Activated naive CD8-positive, alpha-beta T cell treated with anti-CD3 and anti-CD28 coated beads for 36 hours (primary cell): Measurements from ENCODE around the gene ELOVL1. TPM values are rescaled to one million over a fixed set of nuclear protein-coding genes. Genes with fewer than 3 reads are reported as not detected.

Experiments used
- DNase-seq: peaks from one replicate; pipeline ENCODE4 v3.0.0; 2021
- H3K27ac Mint-ChIP-seq: one replicate; pipeline ENCODE4 v1.8.0; 2022; ENCODE audit warnings: mild to moderate bottlenecking, moderate library complexity, mixed read lengths
- H3K27me3 Mint-ChIP-seq: one replicate; pipeline ENCODE4 v1.8.0; 2022; ENCODE audit warnings: mild to moderate bottlenecking, mixed read lengths
- H3K36me3 Mint-ChIP-seq: one replicate; pipeline ENCODE4 v1.8.0; 2021; ENCODE audit warnings: mild to moderate bottlenecking, mixed read lengths
- H3K4me1 Mint-ChIP-seq: one replicate; pipeline ENCODE4 v1.8.0; 2021; ENCODE audit warnings: mixed read lengths
- H3K4me3 Mint-ChIP-seq: one replicate; pipeline ENCODE4 v1.8.0; 2022; ENCODE audit warnings: mild to moderate bottlenecking, moderate library complexity, mixed read lengths
- H3K9me3 Mint-ChIP-seq: one replicate; pipeline ENCODE4 v1.8.0; 2022; ENCODE audit warnings: mixed read lengths
- total RNA-seq, 2 experiments: library from RNA; stranded (reverse); gene quantifications; one replicate each; pipeline ENCODE4 v1.2.3, GENCODE V29; 2021

ELOVL1 gene
- total RNA-seq, 2 experiments from 2014 or later: 66.9 to 67.4 TPM

- no peak overlapping the region for H3K4me3 Mint-ChIP-seq
- H3K4me1 Mint-ChIP-seq: no peaks in the 10 kb centered on the region
- no peak overlapping the region for H3K27ac Mint-ChIP-seq
- DNase-seq: no peak
- H3K36me3 Mint-ChIP-seq: no peaks in the 10 kb centered on the region
- H3K27me3 Mint-ChIP-seq: no peaks in the 10 kb centered on the region
- H3K9me3 Mint-ChIP-seq: no peaks in the 10 kb centered on the region
These were observed 51.7 kb downstream of the ELOVL1 start for GRCh38 chr1:43315963-43316737.

- H3K9me3 Mint-ChIP-seq: no peaks in the 10 kb centered on the region
These were observed 52.3 kb downstream of the ELOVL1 start for GRCh38 chr1:43315481-43315880.

GRCh38 chr1:43314233-43314632, 53.6 kb downstream of the ELOVL1 start:
- Mint-ChIP-seq H3K4me1 (no peaks in the 10 kb centered on the region), H3K36me3 (no peaks in the 10 kb centered on the region), H3K9me3 (no peaks in the 10 kb centered on the region), H3K4me3 (no peak overlapping the region), H3K27ac (no peak overlapping the region), H3K27me3 (no peaks in the 10 kb centered on the region)
- no peak for DNase-seq

More at GRCh38 chr1:43315481-43315880, 52.3 kb downstream of the ELOVL1 start:
- Mint-ChIP-seq H3K36me3 (no peaks in the 10 kb centered on the region), H3K4me3 (no peak overlapping the region), H3K27me3 (no peaks in the 10 kb centered on the region), H3K4me1 (no peaks in the 10 kb centered on the region), H3K27ac (no peak overlapping the region)
- DNase-seq: no peak

GRCh38 chr1:43313771-43314170, 54.0 kb downstream of the ELOVL1 start:
- no peak for DNase-seq
- Mint-ChIP-seq H3K36me3 (no peaks in the 10 kb centered on the region), H3K4me1 (no peaks in the 10 kb centered on the region), H3K9me3 (no peaks in the 10 kb centered on the region), H3K4me3 (no peak overlapping the region), H3K27me3 (no peaks in the 10 kb centered on the region), H3K27ac (no peak overlapping the region)

Other genes with a start within 250 kb of the ELOVL1 start
- 100 to 1,000 TPM; 164 to 167 TPM for gene EBNA1BP2, start 195.7 kb downstream of the ELOVL1 start, total RNA-seq
- under 1 TPM; 0.32 to 0.35 TPM for gene CFAP57, start 195.7 kb downstream of the ELOVL1 start, total RNA-seq
- gene TMEM125, start 98.0 kb downstream of the ELOVL1 start, total RNA-seq: under 1 TPM in 1 of 2 experiments, not detected in 1; 0.30 TPM
- gene C1orf210, start 82.4 kb downstream of the ELOVL1 start, total RNA-seq: not detected
- gene TIE1, start 67.0 kb downstream of the ELOVL1 start, total RNA-seq: under 1 TPM; 0.14 to 0.49 TPM
- not detected for gene MPL, start 30.2 kb downstream of the ELOVL1 start, total RNA-seq
- gene CDC20, start 9.0 kb downstream of the ELOVL1 start, total RNA-seq: 100 to 1,000 TPM; 182 to 184 TPM
- 10 to 100 TPM; 34.1 to 35.7 TPM for gene MED8, start 21.8 kb upstream of the ELOVL1 start, total RNA-seq
- 10 to 100 TPM; 22.4 to 27.6 TPM for gene SZT2, start 21.9 kb upstream of the ELOVL1 start, total RNA-seq
- gene HYI, start 85.9 kb upstream of the ELOVL1 start, total RNA-seq: 1 to 10 TPM; 4.3 to 5.6 TPM
- 1 to 10 TPM; 3.1 to 3.6 TPM for gene PTPRF, start 162.9 kb upstream of the ELOVL1 start, total RNA-seq